ENCODE results near the gene BCR. TPM values are rescaled to one million over a fixed set of nuclear protein-coding genes. Genes with fewer than 3 reads are reported as not detected.

Gene BCR
- total RNA-seq, 1 donor from 2014 or later = 118 TPM

GRCh38 chr22:23263651-23264555 lies 83.6 kb downstream of the BCR start:
- no peak overlapping the region for H3K4me3 ChIP-seq (ENCODE audit: low read depth, low read length)
- DNase-seq (ENCODE audit: low read depth) (no peak), FAIRE-seq (peak; percentile 77)
- no peak for TF ChIP-seq CTCF (IDR thresholded peaks at IDR 0.05; ENCODE audit: insufficient read depth, low read length, severe bottlenecking)
- H3K36me3 ChIP-seq (ENCODE audit: control insufficient read depth, insufficient read depth, low read length) = peaks cover 38% of the 10 kb centered on the region
- H3K27me3 ChIP-seq (ENCODE audit: control insufficient read depth, insufficient read depth, low read length) = no peaks in the 10 kb centered on the region

GRCh38 chr22:23264610-23265367 lies 84.5 kb downstream of the BCR start:
- Histone ChIP-seq H3K27me3 (ENCODE audit: control insufficient read depth, insufficient read depth, low read length) (no peaks in the 10 kb centered on the region), H3K36me3 (ENCODE audit: control insufficient read depth, insufficient read depth, low read length) (peaks cover 44% of the 10 kb centered on the region), H3K4me3 (ENCODE audit: low read depth, low read length) (no peak overlapping the region)
- FAIRE-seq (no peak), DNase-seq (ENCODE audit: low read depth) (no peak)
- TF ChIP-seq CTCF (IDR thresholded peaks at IDR 0.05; ENCODE audit: insufficient read depth, low read length, severe bottlenecking) = no peak

GRCh38 chr22:23265368-23265700 lies 85.0 kb downstream of the BCR start:
- no peak for TF ChIP-seq CTCF (IDR thresholded peaks at IDR 0.05; ENCODE audit: insufficient read depth, low read length, severe bottlenecking)
- peaks cover 42% of the 10 kb centered on the region for H3K36me3 ChIP-seq (ENCODE audit: control insufficient read depth, insufficient read depth, low read length)
- H3K4me3 ChIP-seq (ENCODE audit: low read depth, low read length) = no peak overlapping the region
- no peak for FAIRE-seq
- H3K27me3 ChIP-seq (ENCODE audit: control insufficient read depth, insufficient read depth, low read length) = no peaks in the 10 kb centered on the region
- DNase-seq (ENCODE audit: low read depth) = no peak

GRCh38 chr22:23266780-23267179 lies 86.5 kb downstream of the BCR start:
- no peak for DNase-seq (ENCODE audit: low read depth)
- Histone ChIP-seq H3K36me3 (ENCODE audit: control insufficient read depth, insufficient read depth, low read length) (peaks cover 38% of the 10 kb centered on the region), H3K27me3 (ENCODE audit: control insufficient read depth, insufficient read depth, low read length) (no peaks in the 10 kb centered on the region), H3K4me3 (ENCODE audit: low read depth, low read length) (no peak overlapping the region)
- FAIRE-seq = peak; percentile 64
- no peak for TF ChIP-seq CTCF (IDR thresholded peaks at IDR 0.05; ENCODE audit: insufficient read depth, low read length, severe bottlenecking)

- no peak for TF ChIP-seq CTCF (IDR thresholded peaks at IDR 0.05; ENCODE audit: insufficient read depth, low read length, severe bottlenecking)
- no peaks in the 10 kb centered on the region for H3K27me3 ChIP-seq (ENCODE audit: control insufficient read depth, insufficient read depth, low read length)
- FAIRE-seq = peak; percentile 89
Measured at GRCh38 chr22:23267226-23268043, 87.1 kb downstream of the BCR start.

More at GRCh38 chr22:23267226-23268043, 87.1 kb downstream of the BCR start:
- Histone ChIP-seq H3K4me3 (ENCODE audit: low read depth, low read length) (no peak overlapping the region), H3K36me3 (ENCODE audit: control insufficient read depth, insufficient read depth, low read length) (peaks cover 36% of the 10 kb centered on the region)
- DNase-seq (ENCODE audit: low read depth) = no peak
